Dermis microvascular lymphatic vessel endothelial cell (primary cell): Measurements from ENCODE around the gene CREB5. TPM values are rescaled to one million over a fixed set of nuclear protein-coding genes. Genes with fewer than 3 reads are reported as not detected.

Experiments used
- DNase-seq, 2 donors: peaks; one replicate each; pipeline versions ENCODE4 v3.0.0 to v3.0.0-alpha.2; 2010; ENCODE audit warnings: low read depth in 2 of 2
- total RNA-seq: library from RNA; depleted of rRNA; stranded (reverse); fragments of >200 nt; gene quantifications from 2 replicates; pipeline ENCODE4 v1.2.1, GENCODE V29; 2014

The CREB5 gene
- total RNA-seq, 1 donor from 2014 or later = 3.0 TPM

GRCh38 chr7:28641752-28642545, 229.6 kb downstream of the CREB5 start:
- DNase-seq = no peak

GRCh38 chr7:28643188-28643569, 230.9 kb downstream of the CREB5 start:
- DNase-seq = peak in 1 of 2 donors; percentile 22

GRCh38 chr7:28643584-28644340, 231.4 kb downstream of the CREB5 start:
- no peak for DNase-seq

GRCh38 chr7:28645866-28646265, 233.5 kb downstream of the CREB5 start:
- DNase-seq = no peak

- DNase-seq = no peak
These were observed 234.2 kb downstream of the CREB5 start for GRCh38 chr7:28646376-28647075.

GRCh38 chr7:28647076-28647421, 234.7 kb downstream of the CREB5 start:
- no peak for DNase-seq

GRCh38 chr7:28649189-28649588, 236.9 kb downstream of the CREB5 start:
- DNase-seq = no peak

- no peak for DNase-seq
These were observed 237.5 kb downstream of the CREB5 start for GRCh38 chr7:28649811-28650210.

GRCh38 chr7:28654110-28654509, 241.8 kb downstream of the CREB5 start:
- no peak for DNase-seq

- no peak for DNase-seq
These were observed 244.2 kb downstream of the CREB5 start for GRCh38 chr7:28656529-28656928.

- DNase-seq = no peak
These were observed 246.1 kb downstream of the CREB5 start for GRCh38 chr7:28658381-28658780.

- no peak for DNase-seq
These were observed 247.8 kb downstream of the CREB5 start for GRCh38 chr7:28660132-28660531.

- DNase-seq = no peak
These were observed 249.7 kb downstream of the CREB5 start for GRCh38 chr7:28661826-28662595.

GRCh38 chr7:28666154-28666553, 253.8 kb downstream of the CREB5 start:
- DNase-seq = no peak

GRCh38 chr7:28668085-28668484, 255.8 kb downstream of the CREB5 start:
- no peak for DNase-seq

- no peak for DNase-seq
These were observed 257.0 kb downstream of the CREB5 start for GRCh38 chr7:28669330-28669729.

- DNase-seq = no peak
These were observed 259.2 kb downstream of the CREB5 start for GRCh38 chr7:28671526-28671925.

GRCh38 chr7:28672397-28672797, 260.1 kb downstream of the CREB5 start:
- no peak for DNase-seq

- peak in 1 of 2 donors; percentile 44 for DNase-seq
These were observed 262.1 kb downstream of the CREB5 start for GRCh38 chr7:28674359-28674782.

GRCh38 chr7:28675429-28675828, 263.1 kb downstream of the CREB5 start:
- DNase-seq = no peak

- DNase-seq = no peak
These were observed 265.4 kb downstream of the CREB5 start for GRCh38 chr7:28677668-28678067.
